ENCODE data around the gene HSH2D.
A peak's percentile ranks its signal among the peaks of the same experiment; 100 is the strongest.

Gene HSH2D

DNA sequence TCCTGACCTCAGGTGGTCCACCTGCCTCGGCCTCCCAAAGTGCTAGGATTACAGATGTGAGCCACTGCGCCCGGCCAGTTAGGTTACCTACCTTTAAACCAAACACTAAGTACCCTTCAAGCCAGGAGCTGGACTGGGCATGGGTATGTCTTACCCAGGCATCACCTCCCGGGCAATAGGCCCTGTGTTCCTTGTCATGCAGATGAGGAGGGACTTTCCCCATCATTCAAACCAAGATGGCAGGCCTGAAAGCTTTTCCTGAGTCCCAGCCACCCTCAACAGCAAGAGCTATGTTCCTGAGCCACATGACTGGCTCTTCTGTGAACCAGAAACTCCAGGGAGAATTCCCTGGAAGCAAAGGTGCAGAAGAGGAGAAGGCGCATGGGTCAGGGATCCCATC, 22.3 kb upstream of the HSH2D start:
- DNase-seq (ENCODE audit: low spot score) = no peak

- DNase-seq (ENCODE audit: low spot score) = no peak
Measured at GRCh38 chr19:16121967-16122366, 21.5 kb upstream of the HSH2D start.

GRCh38 chr19:16124953-16125352, 18.5 kb upstream of the HSH2D start:
- DNase-seq (ENCODE audit: low spot score) = no peak

DNA sequence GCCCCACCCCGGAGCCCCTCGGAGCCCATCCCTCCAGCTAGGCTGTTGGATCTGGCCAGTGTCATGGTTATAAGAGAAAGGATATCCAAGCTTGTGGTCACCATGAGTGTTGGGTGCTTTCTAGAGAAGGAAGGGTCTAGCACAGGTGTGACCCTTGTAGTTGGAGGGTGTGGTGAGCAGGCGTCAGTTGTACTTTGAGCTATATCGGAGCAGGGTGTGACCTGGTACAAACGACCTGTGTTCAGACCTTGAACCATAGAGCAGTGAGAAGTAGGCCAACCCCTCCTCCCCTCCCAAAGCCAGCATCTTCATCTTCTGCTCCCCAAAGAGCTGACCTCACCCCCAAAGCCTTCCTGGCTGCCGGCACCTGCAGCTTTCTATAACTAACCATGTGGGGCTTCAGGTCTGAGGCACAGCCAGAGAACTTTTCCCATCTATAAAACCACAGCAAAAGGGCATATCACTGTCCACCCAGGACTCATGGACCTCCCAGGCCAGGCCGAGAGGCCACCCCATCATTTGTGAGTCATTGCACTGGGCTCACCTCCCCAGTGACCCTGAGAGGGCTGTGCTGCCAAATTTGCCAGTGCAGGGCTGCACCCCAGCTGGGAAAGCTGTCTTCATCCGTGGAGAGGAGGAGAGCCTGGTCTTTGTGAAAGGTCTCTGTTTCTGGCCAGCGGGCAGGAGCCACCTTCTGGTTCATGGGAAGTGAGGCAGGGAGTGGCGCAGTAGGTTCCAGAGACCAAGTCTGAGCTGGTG, 17.6 kb upstream of the HSH2D start:
- no peak for DNase-seq (ENCODE audit: low spot score)

GRCh38 chr19:16127080-16127479, 16.4 kb upstream of the HSH2D start:
- DNase-seq (ENCODE audit: low spot score) = no peak

- no peak for DNase-seq (ENCODE audit: low spot score)
Measured at GRCh38 chr19:16127776-16128371, 15.6 kb upstream of the HSH2D start.

DNA sequence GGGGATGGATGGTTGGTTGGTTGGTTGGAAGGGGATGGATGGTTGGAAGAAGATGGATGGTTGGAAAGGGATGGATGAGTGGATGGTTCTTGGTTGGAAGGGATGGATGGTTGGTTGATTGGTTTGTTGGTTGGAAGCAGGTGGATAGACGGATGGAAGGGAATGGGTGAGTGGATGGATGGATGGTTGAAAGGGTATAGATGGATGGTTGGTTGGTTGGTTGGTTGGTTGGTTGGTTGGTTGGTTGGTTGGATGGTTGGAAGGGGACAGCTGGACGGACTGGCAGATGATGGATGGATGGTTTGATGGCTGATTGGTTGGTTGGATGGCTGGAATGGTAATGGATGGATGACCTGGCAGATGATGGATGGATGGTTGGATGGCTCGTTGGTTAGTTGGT, 11.8 kb upstream of the HSH2D start:
- DNase-seq (ENCODE audit: low spot score) = no peak

- no peak for DNase-seq (ENCODE audit: low spot score)
Measured at GRCh38 chr19:16133818-16134217, 9.7 kb upstream of the HSH2D start.

DNA sequence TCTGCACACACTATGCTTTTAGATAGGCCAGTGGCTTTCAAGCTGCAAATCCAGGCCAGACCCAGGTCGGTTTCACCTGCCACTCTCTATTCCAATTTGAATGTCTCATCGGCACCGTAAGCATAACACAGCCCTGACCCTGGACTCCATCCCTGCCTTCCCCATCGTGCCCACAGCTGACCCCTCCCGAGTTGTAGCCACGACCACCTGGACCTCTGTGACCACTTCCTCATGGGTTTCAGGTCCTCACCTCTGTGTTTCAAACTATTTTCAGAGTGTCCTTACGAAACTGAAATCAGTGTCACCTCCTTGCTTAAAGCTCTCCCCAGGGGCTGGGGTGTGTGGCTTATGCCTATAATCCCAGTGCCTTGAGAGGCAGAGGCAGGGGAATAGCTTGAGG, 9.0 kb upstream of the HSH2D start:
- no peak for DNase-seq (ENCODE audit: low spot score)

DNA sequence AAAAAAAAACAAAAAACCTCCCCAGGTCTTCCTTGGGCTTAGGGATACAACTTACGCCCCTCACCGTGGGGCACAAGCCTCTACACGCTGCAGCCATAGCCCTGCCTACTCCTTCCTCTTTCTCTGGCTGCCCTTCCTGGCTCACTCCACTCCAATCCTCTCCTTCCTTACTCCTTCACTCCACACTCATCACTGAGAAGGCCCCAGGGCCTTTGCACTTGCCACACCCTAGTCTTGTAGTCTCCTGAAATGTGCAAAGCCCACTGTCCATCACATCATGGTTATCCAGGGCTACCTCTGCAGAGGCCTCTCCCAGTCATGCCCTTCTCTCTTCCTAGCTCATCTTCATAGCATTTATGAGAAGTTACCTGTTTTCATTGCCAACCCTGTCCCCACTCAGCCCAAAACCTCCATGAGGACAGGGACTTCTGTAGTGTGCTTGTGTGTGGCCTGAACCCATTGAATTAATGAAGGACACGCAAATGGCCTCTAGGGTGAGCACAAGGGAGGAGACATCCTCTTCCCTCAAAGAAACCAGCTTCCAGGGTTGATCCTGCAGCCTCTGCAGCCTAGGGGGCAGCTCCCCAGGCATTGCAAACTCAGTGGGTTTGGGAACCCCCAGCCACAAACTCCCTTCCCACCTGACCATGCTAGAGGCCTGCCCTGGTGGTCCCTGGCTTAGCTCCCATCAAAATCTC, 7.9 kb upstream of the HSH2D start:
- no peak for DNase-seq (ENCODE audit: low spot score)

DNA sequence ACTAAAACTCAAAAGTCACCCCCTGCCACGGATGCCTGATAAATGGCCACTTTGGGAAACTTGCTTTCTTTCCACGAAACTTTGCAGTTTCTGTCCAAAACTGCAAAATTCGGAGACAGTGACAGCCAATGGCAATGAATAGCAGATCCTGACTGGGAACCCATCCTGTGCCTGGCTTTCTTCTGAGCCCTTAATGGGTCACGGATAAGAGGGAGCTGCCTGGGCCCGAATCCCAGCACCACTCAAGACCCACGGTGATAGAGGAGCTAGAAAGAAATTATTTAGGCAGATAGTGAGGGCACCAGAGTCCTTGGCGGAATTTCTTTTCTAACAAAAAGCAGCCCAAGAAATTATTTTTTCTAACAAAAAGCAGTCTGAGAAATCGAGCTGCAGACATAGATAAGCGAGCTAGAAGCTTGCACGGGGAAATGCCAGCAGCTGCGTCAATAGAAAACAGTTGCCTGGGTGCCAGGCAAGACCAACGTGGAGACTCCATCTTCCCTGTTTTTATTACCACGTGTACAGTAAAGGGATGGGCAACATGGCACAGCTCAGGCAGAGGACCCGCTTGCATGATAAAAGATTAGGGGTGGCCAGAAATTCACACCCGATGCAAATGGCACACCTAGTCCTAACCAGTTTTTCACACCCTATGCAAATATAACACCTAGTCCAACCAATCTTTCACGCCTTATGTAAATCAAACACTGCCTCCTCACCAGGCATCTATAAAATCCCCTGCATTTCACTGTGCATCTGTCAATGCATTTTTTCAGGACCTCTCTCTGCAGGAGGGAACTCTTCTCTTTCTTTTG, 7.1 kb upstream of the HSH2D start:
- DNase-seq (ENCODE audit: low spot score) = no peak

GRCh38 chr19:16139752-16140151, 3.7 kb upstream of the HSH2D start:
- DNase-seq (ENCODE audit: low spot score) = no peak

GRCh38 chr19:16141043-16141442, 2.4 kb upstream of the HSH2D start:
- no peak for DNase-seq (ENCODE audit: low spot score)

GRCh38 chr19:16142032-16142580, 1.4 kb upstream of the HSH2D start:
- no peak for DNase-seq (ENCODE audit: low spot score)

GRCh38 chr19:16144216-16144581, 714 bp downstream of the HSH2D start:
- DNase-seq (ENCODE audit: low spot score) = no peak

DNA sequence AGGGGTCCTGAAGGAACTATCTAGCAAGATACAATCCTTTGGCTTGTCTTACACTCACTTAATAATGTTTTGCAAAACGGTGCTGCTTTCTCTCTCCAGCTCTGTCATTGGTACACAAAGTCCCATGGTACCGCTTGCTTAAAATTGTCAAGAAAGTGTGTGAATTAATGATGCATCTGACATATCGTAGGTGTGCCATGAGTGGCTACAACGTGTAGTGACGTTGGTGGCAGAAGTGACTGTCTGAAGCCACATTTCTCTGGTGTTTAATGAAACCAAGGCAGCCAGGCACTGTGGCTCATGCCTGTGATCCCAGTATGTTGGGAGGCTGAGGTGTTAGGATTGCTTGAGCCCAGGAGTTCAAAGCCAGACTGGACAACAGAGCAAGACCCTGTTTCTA, 2.6 kb downstream of the HSH2D start:
- DNase-seq (ENCODE audit: low spot score) = no peak

DNA sequence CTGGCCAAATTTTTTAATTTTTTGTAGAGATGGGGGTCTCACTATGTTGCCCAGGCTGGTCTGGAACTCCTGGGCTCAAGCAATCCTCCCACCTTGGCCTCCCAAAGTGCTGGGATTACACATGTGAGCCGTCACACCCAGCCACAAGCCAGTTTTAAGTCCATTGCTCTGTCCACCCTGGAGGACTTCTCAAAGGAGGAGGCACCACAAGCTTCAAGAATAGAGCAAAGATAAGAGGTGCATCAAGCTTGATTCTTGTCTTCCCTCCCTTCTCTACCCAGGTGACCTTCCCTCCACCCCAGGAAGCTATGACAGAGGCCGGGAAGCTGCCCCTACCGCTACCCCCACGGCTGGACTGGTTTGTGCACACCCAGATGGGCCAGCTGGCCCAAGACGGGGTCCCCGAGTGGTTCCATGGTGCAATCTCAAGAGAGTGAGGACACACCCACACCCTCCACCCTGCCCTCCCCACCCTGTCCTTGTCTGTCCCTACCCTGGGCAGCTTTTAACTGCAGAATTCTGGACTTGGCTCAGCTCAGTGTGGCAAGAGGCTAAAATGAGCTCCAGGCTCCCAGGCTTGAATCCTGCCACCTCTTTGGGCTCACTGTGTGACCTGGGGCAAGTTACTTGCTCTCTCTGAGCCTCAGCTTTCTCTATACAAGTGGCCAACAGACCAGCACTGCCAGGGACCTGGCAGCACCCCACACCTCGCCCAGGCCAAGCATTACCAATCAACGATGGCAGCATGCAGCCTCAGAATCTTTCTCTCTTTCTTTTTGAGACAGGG, 5.2 kb downstream of the HSH2D start:
- no peak for DNase-seq (ENCODE audit: low spot score)

- DNase-seq (ENCODE audit: low spot score) = peak; percentile 29
Measured at GRCh38 chr19:16153582-16154336, 10.3 kb downstream of the HSH2D start.

- DNase-seq (ENCODE audit: low spot score) = no peak
Measured at GRCh38 chr19:16154557-16154956, 11.1 kb downstream of the HSH2D start.

DNA sequence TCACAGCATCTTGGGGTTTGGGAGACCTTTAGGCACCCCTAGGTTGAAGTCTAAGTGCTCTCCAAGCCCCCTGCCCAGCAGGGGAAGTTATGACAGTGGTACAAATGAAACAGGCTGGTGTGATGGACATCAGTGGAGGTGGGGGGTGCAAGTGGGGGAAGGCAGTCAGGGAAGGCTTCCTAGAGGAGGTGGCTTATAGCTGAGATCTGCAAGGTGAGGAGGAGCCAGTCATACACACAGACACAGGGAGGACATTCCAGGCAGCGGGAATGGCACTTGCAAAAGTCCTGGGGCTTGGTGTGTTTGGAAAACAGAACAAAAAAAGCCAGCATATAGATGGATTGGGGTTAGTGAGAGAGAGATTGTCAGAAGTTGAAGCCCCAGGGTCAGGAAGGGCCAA, 11.6 kb downstream of the HSH2D start:
- DNase-seq (ENCODE audit: low spot score) = no peak

GRCh38 chr19:16156904-16157303, 13.4 kb downstream of the HSH2D start:
- DNase-seq (ENCODE audit: low spot score) = no peak

All from RKO (cell line).